Measurements from ENCODE around the gene ADD2.
"Not testable (repeated sequence)": the region's sequence is repeated elsewhere in the genome, so short reads cannot be mapped to it uniquely, and the experiment has no call there.

The ADD2 gene

DNA sequence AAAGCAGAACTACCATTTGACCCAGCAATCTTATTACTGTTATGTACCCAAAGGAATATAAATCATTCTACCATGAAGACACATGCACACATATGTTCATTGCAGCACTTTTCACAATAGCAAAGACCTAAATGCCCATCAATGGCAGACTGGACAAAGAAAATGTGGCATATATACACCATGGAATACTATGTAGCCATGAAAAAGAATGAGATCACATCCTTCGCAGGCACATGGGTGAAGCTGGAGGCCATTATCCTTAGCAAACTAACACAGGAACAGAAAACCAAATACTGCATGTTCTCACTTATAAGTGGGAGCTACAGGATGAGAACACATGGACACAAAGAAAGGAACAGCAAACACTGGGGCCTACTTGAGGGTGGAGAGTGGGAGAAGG, 28.5 kb downstream of the ADD2 start:
- ATAC-seq, result not testable (repeated sequence)

DNA sequence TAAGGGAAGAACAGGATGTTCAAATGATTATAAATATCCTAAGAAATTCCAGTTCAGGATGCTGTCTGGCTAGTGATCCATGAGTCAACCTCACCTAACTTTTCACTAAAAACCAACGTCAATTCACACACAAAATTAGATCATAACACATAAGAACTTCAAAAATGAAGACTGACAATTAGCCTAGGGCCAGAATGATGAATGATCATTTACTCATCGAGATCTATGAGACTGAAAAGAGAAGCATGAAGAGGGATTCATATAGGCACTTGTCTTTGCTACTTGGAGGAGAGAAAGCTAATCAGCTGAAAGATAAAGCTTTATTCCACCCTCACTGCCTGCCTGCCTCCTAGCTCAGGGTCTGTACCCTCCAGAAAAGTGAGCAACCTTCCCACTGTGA, 29.8 kb downstream of the ADD2 start:
- TF ChIP-seq RARB (CRISPR knock-in tag; IDR thresholded peaks at IDR 0.05) (no peak), ZNF8 (CRISPR knock-in tag; IDR thresholded peaks at IDR 0.05) (no peak), ZC3H10 (CRISPR knock-in tag; IDR thresholded peaks at IDR 0.05) (no peak), ESRRG (CRISPR knock-in tag; IDR thresholded peaks at IDR 0.05) (no peak), CSDC2 (CRISPR knock-in tag; IDR thresholded peaks at IDR 0.05) (no peak), TCF4 (CRISPR knock-in tag; IDR thresholded peaks at IDR 0.05; ENCODE audit: borderline replicate concordance) (no peak)
- TF ChIP-seq, protein P1, sequence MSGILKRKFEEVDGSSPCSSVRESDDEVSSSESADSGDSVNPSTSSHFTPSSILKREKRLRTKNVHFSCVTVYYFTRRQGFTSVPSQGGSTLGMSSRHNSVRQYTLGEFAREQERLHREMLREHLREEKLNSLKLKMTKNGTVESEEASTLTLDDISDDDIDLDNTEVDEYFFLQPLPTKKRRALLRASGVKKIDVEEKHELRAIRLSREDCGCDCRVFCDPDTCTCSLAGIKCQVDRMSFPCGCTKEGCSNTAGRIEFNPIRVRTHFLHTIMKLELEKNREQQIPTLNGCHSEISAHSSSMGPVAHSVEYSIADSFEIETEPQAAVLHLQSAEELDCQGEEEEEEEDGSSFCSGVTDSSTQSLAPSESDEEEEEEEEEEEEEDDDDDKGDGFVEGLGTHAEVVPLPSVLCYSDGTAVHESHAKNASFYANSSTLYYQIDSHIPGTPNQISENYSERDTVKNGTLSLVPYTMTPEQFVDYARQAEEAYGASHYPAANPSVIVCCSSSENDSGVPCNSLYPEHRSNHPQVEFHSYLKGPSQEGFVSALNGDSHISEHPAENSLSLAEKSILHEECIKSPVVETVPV (CRISPR knock-in tag; IDR thresholded peaks at IDR 0.05), result no peak
- TF ChIP-seq, protein P2, sequence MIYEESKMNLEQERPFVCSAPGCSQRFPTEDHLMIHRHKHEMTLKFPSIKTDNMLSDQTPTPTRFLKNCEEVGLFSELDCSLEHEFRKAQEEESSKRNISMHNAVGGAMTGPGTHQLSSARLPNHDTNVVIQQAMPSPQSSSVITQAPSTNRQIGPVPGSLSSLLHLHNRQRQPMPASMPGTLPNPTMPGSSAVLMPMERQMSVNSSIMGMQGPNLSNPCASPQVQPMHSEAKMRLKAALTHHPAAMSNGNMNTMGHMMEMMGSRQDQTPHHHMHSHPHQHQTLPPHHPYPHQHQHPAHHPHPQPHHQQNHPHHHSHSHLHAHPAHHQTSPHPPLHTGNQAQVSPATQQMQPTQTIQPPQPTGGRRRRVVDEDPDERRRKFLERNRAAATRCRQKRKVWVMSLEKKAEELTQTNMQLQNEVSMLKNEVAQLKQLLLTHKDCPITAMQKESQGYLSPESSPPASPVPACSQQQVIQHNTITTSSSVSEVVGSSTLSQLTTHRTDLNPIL (CRISPR knock-in tag; IDR thresholded peaks at IDR 0.05; ENCODE audit: low read depth), result no peak
- TF ChIP-seq, protein P3, sequence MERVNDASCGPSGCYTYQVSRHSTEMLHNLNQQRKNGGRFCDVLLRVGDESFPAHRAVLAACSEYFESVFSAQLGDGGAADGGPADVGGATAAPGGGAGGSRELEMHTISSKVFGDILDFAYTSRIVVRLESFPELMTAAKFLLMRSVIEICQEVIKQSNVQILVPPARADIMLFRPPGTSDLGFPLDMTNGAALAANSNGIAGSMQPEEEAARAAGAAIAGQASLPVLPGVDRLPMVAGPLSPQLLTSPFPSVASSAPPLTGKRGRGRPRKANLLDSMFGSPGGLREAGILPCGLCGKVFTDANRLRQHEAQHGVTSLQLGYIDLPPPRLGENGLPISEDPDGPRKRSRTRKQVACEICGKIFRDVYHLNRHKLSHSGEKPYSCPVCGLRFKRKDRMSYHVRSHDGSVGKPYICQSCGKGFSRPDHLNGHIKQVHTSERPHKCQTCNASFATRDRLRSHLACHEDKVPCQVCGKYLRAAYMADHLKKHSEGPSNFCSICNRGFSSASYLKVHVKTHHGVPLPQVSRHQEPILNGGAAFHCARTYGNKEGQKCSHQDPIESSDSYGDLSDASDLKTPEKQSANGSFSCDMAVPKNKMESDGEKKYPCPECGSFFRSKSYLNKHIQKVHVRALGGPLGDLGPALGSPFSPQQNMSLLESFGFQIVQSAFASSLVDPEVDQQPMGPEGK (CRISPR knock-in tag; IDR thresholded peaks at IDR 0.05; ENCODE audit: borderline replicate concordance), result no peak
- no peak for ATAC-seq

DNA sequence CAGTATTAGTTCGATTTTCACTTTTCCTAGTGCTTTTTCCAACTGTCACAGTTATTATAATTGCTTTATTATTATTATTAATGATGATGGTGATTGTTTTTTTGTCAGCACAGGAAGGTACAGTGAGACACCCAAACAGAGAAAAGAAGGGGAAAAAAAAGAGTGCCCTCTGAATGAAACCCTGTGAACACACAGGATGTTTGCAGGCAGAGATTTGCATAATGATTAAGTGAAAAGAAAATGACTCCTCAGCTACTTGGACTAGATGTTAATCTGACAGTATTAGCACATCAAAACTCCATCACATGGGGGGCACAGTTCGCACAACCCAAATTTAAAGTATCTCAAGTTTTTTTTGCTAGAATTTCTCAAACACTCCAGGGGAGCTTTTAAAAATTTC, 32.9 kb downstream of the ADD2 start:
- no peak for ATAC-seq

More for the DNA sequence above, 32.9 kb downstream of the ADD2 start:
- TF ChIP-seq BACH2 (CRISPR knock-in tag; IDR thresholded peaks at IDR 0.05; ENCODE audit: borderline replicate concordance) (no peak), GLIS3 (CRISPR knock-in tag; IDR thresholded peaks at IDR 0.05) (no peak), ARNTL (CRISPR knock-in tag; IDR thresholded peaks at IDR 0.05; ENCODE audit: borderline replicate concordance, low read depth) (no peak), ZNF8 (CRISPR knock-in tag; IDR thresholded peaks at IDR 0.05) (no peak), ZFP30 (CRISPR knock-in tag; IDR thresholded peaks at IDR 0.05) (no peak), ZNF70 (CRISPR knock-in tag; IDR thresholded peaks at IDR 0.05) (no peak), ZC3H10 (CRISPR knock-in tag; IDR thresholded peaks at IDR 0.05) (no peak), PPARA (CRISPR knock-in tag; IDR thresholded peaks at IDR 0.05; ENCODE audit: borderline replicate concordance) (no peak), TCF4 (CRISPR knock-in tag; IDR thresholded peaks at IDR 0.05; ENCODE audit: borderline replicate concordance) (no peak), CSDC2 (CRISPR knock-in tag; IDR thresholded peaks at IDR 0.05) (no peak), ESRRG (CRISPR knock-in tag; IDR thresholded peaks at IDR 0.05) (no peak), ISL1 (CRISPR knock-in tag; IDR thresholded peaks at IDR 0.05) (no peak), ZFP3 (CRISPR knock-in tag; IDR thresholded peaks at IDR 0.05) (no peak)
- TF ChIP-seq, protein P2 (CRISPR knock-in tag; IDR thresholded peaks at IDR 0.05; ENCODE audit: low read depth), result no peak
- TF ChIP-seq, protein P3 (CRISPR knock-in tag; IDR thresholded peaks at IDR 0.05; ENCODE audit: borderline replicate concordance), result no peak
- TF ChIP-seq, protein P4, sequence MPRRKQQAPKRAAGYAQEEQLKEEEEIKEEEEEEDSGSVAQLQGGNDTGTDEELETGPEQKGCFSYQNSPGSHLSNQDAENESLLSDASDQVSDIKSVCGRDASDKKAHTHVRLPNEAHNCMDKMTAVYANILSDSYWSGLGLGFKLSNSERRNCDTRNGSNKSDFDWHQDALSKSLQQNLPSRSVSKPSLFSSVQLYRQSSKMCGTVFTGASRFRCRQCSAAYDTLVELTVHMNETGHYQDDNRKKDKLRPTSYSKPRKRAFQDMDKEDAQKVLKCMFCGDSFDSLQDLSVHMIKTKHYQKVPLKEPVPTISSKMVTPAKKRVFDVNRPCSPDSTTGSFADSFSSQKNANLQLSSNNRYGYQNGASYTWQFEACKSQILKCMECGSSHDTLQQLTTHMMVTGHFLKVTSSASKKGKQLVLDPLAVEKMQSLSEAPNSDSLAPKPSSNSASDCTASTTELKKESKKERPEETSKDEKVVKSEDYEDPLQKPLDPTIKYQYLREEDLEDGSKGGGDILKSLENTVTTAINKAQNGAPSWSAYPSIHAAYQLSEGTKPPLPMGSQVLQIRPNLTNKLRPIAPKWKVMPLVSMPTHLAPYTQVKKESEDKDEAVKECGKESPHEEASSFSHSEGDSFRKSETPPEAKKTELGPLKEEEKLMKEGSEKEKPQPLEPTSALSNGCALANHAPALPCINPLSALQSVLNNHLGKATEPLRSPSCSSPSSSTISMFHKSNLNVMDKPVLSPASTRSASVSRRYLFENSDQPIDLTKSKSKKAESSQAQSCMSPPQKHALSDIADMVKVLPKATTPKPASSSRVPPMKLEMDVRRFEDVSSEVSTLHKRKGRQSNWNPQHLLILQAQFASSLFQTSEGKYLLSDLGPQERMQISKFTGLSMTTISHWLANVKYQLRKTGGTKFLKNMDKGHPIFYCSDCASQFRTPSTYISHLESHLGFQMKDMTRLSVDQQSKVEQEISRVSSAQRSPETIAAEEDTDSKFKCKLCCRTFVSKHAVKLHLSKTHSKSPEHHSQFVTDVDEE (CRISPR knock-in tag; IDR thresholded peaks at IDR 0.05), result no peak

Measured in SK-N-SH treated with all-trans-retinoic acid at 6 μM for 48 hours (cell line).